GM12878 (cell line): ENCODE measurements around the gene BTBD1. TPM values are rescaled to one million over a fixed set of nuclear protein-coding genes. Genes with fewer than 3 reads are reported as not detected.

Experiments
- ATAC-seq: fragments of 200-7000 bp; cut with Tn5 transposase; 3 replicates; pipeline ENCODE4 v1.9.1; 2020; ENCODE audit warnings: mild to moderate bottlenecking, moderate library complexity
- BruUV-seq: library from RNA; stranded (reverse); fragments of 400-500 nt; replicated peaks from 2 replicates; lab custom pipeline; 2021; lab: Mats Ljungman, UMichigan
- CTCF ChIA-PET: fragments of 300-600 bp; sonication (Branson Sonifier 250); formaldehyde crosslinking; extraction: SDS; loops from one replicate; lab custom pipeline; 2021; ENCODE audit warnings: inconsistent platforms; lab: Yijun Ruan, JAX
- POLR2A ChIA-PET: fragments of 350-600 bp; formaldehyde crosslinking; extraction: SDS; loops from one replicate; lab custom pipeline; 2021; ENCODE audit warnings: inconsistent platforms; lab: Charles Lee
- RAD21 ChIA-PET: fragments of 300-600 bp; sonication (Branson Sonifier 250); formaldehyde crosslinking; loops from one replicate; lab custom pipeline; 2023; ENCODE audit warnings: antibody characterized with exemption; ENCODE audit not compliant: unreplicated experiment; lab: Charles Lee
- SMC1A ChIA-PET: fragments of 300-600 bp; sonication (Branson Sonifier 250); formaldehyde crosslinking; loops from one replicate; lab custom pipeline; 2023; ENCODE audit not compliant: unreplicated experiment, uncharacterized antibody; lab: Charles Lee
- DNase-seq: peaks from one replicate; pipeline ENCODE4 v3.0.0-alpha.2; 2011; ENCODE audit warnings: low read depth, low spot score
- FAIRE-seq: peaks from 3 replicates; lab custom pipeline; 2011; peaks lifted over from hg19 to GRCh38; lab: Jason Lieb, UNC
- H2AFZ ChIP-seq: 2 replicates; pipeline ENCODE4 v1.6.0; 2011; ENCODE audit warnings: low read depth, low read length, control low read depth; ENCODE audit not compliant: control insufficient read depth
- H3K27ac ChIP-seq: 2 replicates; pipeline ENCODE4 v1.5.1; 2011; ENCODE audit warnings: control low read depth; ENCODE audit not compliant: control insufficient read depth, insufficient read depth
- H3K27me3 ChIP-seq, 2 experiments: replicated peaks in 1 of 2; 2 replicates each; pipeline versions ENCODE4 v1.6.0 to v1.6.1; 2011; ENCODE audit warnings: low read length in 1 of 2; ENCODE audit not compliant: control insufficient read depth in 2 of 2, insufficient read depth in 2 of 2
- H3K36me3 ChIP-seq, 2 experiments: 2 replicates each; pipeline ENCODE4 v1.5.1; 2011; ENCODE audit warnings: low read length in 1 of 2; ENCODE audit not compliant: control insufficient read depth in 2 of 2, insufficient read depth in 2 of 2
- H3K4me1 ChIP-seq: 2 replicates; pipeline ENCODE4 v1.6.1; 2011; ENCODE audit warnings: mild to moderate bottlenecking, low read length, moderate library complexity, mixed read lengths; ENCODE audit not compliant: control insufficient read depth, insufficient read depth
- H3K4me2 ChIP-seq: 2 replicates; pipeline ENCODE4 v1.6.0; 2011; ENCODE audit warnings: control low read depth; ENCODE audit not compliant: control insufficient read depth, insufficient read depth
- H3K4me3 ChIP-seq: fragments of 200-600 bp; sonication (generic); 2 replicates; pipeline ENCODE4 v1.5.1; 2016
- H3K79me2 ChIP-seq: 2 replicates; pipeline ENCODE4 v1.6.0; 2011; ENCODE audit warnings: low read length; ENCODE audit not compliant: control insufficient read depth, insufficient read depth
- H3K9ac ChIP-seq: 2 replicates; pipeline ENCODE4 v1.8.0; 2011; ENCODE audit warnings: low read length, control low read depth, mixed read lengths; ENCODE audit not compliant: control insufficient read depth, insufficient read depth
- H3K9me3 ChIP-seq: replicated peaks from 3 replicates; pipeline ENCODE4 v1.5.1; 2011; ENCODE audit warnings: mild to moderate bottlenecking, low read length; ENCODE audit not compliant: control insufficient read depth, insufficient read depth
- H4K20me1 ChIP-seq: 2 replicates; pipeline ENCODE4 v1.6.0; 2011; ENCODE audit not compliant: control insufficient read depth, insufficient read depth
- CBX5 ChIP-seq: sonication (generic); IDR thresholded peaks from 2 replicates; pipeline ENCODE4 v1.6.1; 2016; ENCODE audit warnings: low read depth, moderate library complexity, mild to moderate bottlenecking, inconsistent platforms
- CTCF ChIP-seq, 3 experiments: IDR thresholded peaks in 2 of 3; conservative IDR thresholded peaks in 1 of 3; 2 replicates each; pipeline ENCODE4 v1.5.1; 2011; ENCODE audit warnings: low read depth in 3 of 3, low read length in 3 of 3, mild to moderate bottlenecking in 3 of 3, control low read depth in 2 of 3, moderate library complexity in 2 of 3, inconsistent platforms in 1 of 3, mixed read lengths in 1 of 3; ENCODE audit not compliant: control insufficient read depth in 2 of 3, insufficient read depth in 1 of 3; ENCODE audit errors: extremely low read depth in 1 of 3
- EED ChIP-seq: sonication (generic); IDR thresholded peaks from 2 replicates; pipeline ENCODE4 v1.6.1; 2016; ENCODE audit warnings: antibody characterized with exemption, low read depth
- MTA2 ChIP-seq: fragments of 450-650 bp; IDR thresholded peaks from 2 replicates; pipeline ENCODE4 v1.6.1; 2016; ENCODE audit warnings: low read depth, mild to moderate bottlenecking, moderate library complexity
- MTA3 ChIP-seq: IDR thresholded peaks from 2 replicates; pipeline ENCODE4 v1.6.1; 2012; ENCODE audit warnings: low read length, inconsistent platforms, borderline replicate concordance
- MXI1 ChIP-seq: fragments of 150-350 bp; IDR thresholded peaks from 2 replicates; pipeline ENCODE4 v1.6.1; 2011; ENCODE audit warnings: low read depth, mild to moderate bottlenecking, inconsistent platforms, low read length, improper control_type of control experiment
- NRF1 ChIP-seq: conservative IDR thresholded peaks from 2 replicates; pipeline ENCODE4 v1.6.1; 2011; ENCODE audit warnings: mild to moderate bottlenecking, low read depth, low read length, improper control_type of control experiment
- PML ChIP-seq: IDR thresholded peaks from 2 replicates; pipeline ENCODE4 v1.6.1; 2012; ENCODE audit warnings: low read length, inconsistent platforms
- RFX5 ChIP-seq: IDR thresholded peaks from 2 replicates; pipeline ENCODE4 v1.6.1; 2011; ENCODE audit warnings: low read depth, low read length, improper control_type of control experiment
- SMAD1 ChIP-seq: fragments of 450-650 bp; IDR thresholded peaks from 2 replicates; pipeline ENCODE4 v1.6.1; 2018; ENCODE audit warnings: mild to moderate bottlenecking, low read depth; ENCODE audit not compliant: partially characterized antibody
- WGBS: methylation state at CpG from one replicate; pipeline ENCODE4 v1.1.6; 2016; ENCODE audit warnings: low lambda C conversion rate; ENCODE audit not compliant: insufficient replicate concordance, insufficient coverage; ENCODE audit errors: missing lambda C conversion rate; 5-methylcytosine and 5-hydroxymethylcytosine counted together
- in situ Hi-C: fragments of 300-500 bp; cut with MboI; formaldehyde crosslinking; loops from 9 replicates; pipeline ENCODE4 v1.14.3; 2018; ENCODE audit warnings: mixed read lengths
- intact Hi-C: fragments of 100-400 bp; cut with micrococcal nuclease; formaldehyde crosslinking; loops from one replicate; pipeline ENCODE4 v1.14.2; 2022; ENCODE audit not compliant: unreplicated experiment
- polyA plus RNA-seq, 11 experiments: library from polyadenylated mRNA; depleted of rRNA in 4 of 11; unstranded in 6 of 11; stranded (reverse) in 5 of 11; fragments of >200 nt; fragmentation: Nextera tagmentation in 4 of 11; fragmentation: Illumina TruSeq in 1 of 11; extraction: Ambion mirVana in 4 of 11; extraction: Trizol in 1 of 11; gene quantifications; 1 replicate in 1 of 11; 2 replicates in 10 of 11; pipeline versions ENCODE4 v1.2.1 to v1.2.3, GENCODE V29; 2011 to 2016; ENCODE audit warnings: inconsistent platforms in 2 of 11, missing spikeins in 2 of 11, low read depth in 1 of 11
- total RNA-seq, 4 experiments: library from RNA; depleted of rRNA in 3 of 4; stranded (reverse); fragments of >200 nt in 3 of 4; fragmentation: Illumina TruSeq in 1 of 4; extraction: Trizol in 1 of 4; gene quantifications; 2 replicates each; pipeline versions ENCODE4 v1.2.1 to v1.2.3, GENCODE V29; 2013 to 2021
- TF ChIP-seq, protein P1 (sequence below): IDR thresholded peaks from 2 replicates; pipeline ENCODE4 v1.6.1; 2012; ENCODE audit warnings: low read depth, low read length, improper control_type of control experiment
- TF ChIP-seq, protein P2 (sequence below): IDR thresholded peaks from 2 replicates; pipeline ENCODE4 v1.6.1; 2012; ENCODE audit warnings: low read depth, low read length, improper control_type of control experiment
- TF ChIP-seq, protein P3 (sequence below): fragments of 450-650 bp; IDR thresholded peaks from 2 replicates; pipeline ENCODE4 v1.6.1; 2016; ENCODE audit warnings: mild to moderate bottlenecking, moderate library complexity, borderline replicate concordance
- TF ChIP-seq, protein P4 (sequence below): fragments of 450-650 bp; IDR thresholded peaks from 2 replicates; pipeline ENCODE4 v1.6.1; 2014; ENCODE audit warnings: mild to moderate bottlenecking

Gene BTBD1
- total and polyA plus RNA-seq, 10 of the 15 experiments (the other 5 are each of a cell fraction or from before 2014, with no cell fraction given) = 17.5 to 90.4 (median 73.1) TPM

GRCh38 chr15:82992436-82992998 lies 74.5 kb downstream of the BTBD1 start:
- Histone ChIP-seq H2AFZ (no peak overlapping the region), H3K27ac (no peak overlapping the region), H3K36me3 (peaks cover 0 to 2% of the 10 kb centered on the region in 2 experiments; a peak in 1 of 4 replicates), H3K4me1 (no peaks in the 10 kb centered on the region), H3K9me3 (no peaks in the 10 kb centered on the region), H3K27me3 (no peaks in the 10 kb centered on the region), H3K4me2 (no peak overlapping the region), H3K9ac (no peak overlapping the region), H3K4me3 (no peak overlapping the region), H3K79me2 (no peaks in the 10 kb centered on the region), H4K20me1 (no peaks in the 10 kb centered on the region)
- WGBS = 100% methylated on average over 3 of the region's 3 CpGs
- FAIRE-seq (no peak), ATAC-seq (no peak), DNase-seq (no peak)
- TF ChIP-seq, protein P1, sequence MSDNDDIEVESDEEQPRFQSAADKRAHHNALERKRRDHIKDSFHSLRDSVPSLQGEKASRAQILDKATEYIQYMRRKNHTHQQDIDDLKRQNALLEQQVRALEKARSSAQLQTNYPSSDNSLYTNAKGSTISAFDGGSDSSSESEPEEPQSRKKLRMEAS = no peak
- no peak for TF ChIP-seq CTCF (IDR thresholded peaks at IDR 0.05 in 2 of 3, conservative IDR thresholded peaks at IDR 0.05 in 1 of 3; ENCODE audit: control insufficient read depth in 2 of 3, extremely low read depth in 1 of 3, insufficient read depth in 1 of 3, low read depth in 3 of 3, low read length in 3 of 3)
- TF ChIP-seq, protein P2, sequence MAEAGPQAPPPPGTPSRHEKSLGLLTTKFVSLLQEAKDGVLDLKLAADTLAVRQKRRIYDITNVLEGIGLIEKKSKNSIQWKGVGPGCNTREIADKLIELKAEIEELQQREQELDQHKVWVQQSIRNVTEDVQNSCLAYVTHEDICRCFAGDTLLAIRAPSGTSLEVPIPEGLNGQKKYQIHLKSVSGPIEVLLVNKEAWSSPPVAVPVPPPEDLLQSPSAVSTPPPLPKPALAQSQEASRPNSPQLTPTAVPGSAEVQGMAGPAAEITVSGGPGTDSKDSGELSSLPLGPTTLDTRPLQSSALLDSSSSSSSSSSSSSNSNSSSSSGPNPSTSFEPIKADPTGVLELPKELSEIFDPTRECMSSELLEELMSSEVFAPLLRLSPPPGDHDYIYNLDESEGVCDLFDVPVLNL = no peak
- TF ChIP-seq, protein P3, sequence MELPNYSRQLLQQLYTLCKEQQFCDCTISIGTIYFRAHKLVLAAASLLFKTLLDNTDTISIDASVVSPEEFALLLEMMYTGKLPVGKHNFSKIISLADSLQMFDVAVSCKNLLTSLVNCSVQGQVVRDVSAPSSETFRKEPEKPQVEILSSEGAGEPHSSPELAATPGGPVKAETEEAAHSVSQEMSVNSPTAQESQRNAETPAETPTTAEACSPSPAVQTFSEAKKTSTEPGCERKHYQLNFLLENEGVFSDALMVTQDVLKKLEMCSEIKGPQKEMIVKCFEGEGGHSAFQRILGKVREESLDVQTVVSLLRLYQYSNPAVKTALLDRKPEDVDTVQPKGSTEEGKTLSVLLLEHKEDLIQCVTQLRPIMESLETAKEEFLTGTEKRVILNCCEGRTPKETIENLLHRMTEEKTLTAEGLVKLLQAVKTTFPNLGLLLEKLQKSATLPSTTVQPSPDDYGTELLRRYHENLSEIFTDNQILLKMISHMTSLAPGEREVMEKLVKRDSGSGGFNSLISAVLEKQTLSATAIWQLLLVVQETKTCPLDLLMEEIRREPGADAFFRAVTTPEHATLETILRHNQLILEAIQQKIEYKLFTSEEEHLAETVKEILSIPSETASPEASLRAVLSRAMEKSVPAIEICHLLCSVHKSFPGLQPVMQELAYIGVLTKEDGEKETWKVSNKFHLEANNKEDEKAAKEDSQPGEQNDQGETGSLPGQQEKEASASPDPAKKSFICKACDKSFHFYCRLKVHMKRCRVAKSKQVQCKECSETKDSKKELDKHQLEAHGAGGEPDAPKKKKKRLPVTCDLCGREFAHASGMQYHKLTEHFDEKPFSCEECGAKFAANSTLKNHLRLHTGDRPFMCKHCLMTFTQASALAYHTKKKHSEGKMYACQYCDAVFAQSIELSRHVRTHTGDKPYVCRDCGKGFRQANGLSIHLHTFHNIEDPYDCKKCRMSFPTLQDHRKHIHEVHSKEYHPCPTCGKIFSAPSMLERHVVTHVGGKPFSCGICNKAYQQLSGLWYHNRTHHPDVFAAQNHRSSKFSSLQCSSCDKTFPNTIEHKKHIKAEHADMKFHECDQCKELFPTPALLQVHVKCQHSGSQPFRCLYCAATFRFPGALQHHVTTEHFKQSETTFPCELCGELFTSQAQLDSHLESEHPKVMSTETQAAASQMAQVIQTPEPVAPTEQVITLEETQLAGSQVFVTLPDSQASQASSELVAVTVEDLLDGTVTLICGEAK = no peak
- no peak for TF ChIP-seq EED
- TF ChIP-seq MXI1 = no peak
- TF ChIP-seq, protein P4, sequence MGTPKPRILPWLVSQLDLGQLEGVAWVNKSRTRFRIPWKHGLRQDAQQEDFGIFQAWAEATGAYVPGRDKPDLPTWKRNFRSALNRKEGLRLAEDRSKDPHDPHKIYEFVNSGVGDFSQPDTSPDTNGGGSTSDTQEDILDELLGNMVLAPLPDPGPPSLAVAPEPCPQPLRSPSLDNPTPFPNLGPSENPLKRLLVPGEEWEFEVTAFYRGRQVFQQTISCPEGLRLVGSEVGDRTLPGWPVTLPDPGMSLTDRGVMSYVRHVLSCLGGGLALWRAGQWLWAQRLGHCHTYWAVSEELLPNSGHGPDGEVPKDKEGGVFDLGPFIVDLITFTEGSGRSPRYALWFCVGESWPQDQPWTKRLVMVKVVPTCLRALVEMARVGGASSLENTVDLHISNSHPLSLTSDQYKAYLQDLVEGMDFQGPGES = no peak
- no peak for TF ChIP-seq RFX5
- no peak for TF ChIP-seq CBX5
- TF ChIP-seq MTA3 = no peak
- no peak for TF ChIP-seq SMAD1
- TF ChIP-seq NRF1 = no peak
- TF ChIP-seq PML = no peak
- no peak for TF ChIP-seq MTA2
- intact Hi-C loops (no loop called here), in situ Hi-C loops (no loop called here)
- SMC1A ChIA-PET = interaction anchor here (0.7 kb wide), 1 partner anchor 8 kb away, joined by 3 read pairs; no protein-coding TSS in a partner anchor
- no TSS peak for BruUV-seq
- POLR2A ChIA-PET = interaction anchor here (0.6 kb wide), 1 partner anchor 85 kb away, joined by 3 read pairs; no protein-coding TSS in a partner anchor
- CTCF ChIA-PET = interaction anchor here (0.9 to 1.8 kb wide), 4 partner anchors 8 to 461 kb away, joined by 3 to 8 read pairs (median 4); partner anchors contain the start of gene C15orf40
- RAD21 ChIA-PET = no interaction called here
